ENCODE data around the gene REG4.
"Not testable (repeated sequence)": the region's sequence is repeated elsewhere in the genome, so short reads cannot be mapped to it uniquely, and the experiment has no call there.

The REG4 gene

DNA sequence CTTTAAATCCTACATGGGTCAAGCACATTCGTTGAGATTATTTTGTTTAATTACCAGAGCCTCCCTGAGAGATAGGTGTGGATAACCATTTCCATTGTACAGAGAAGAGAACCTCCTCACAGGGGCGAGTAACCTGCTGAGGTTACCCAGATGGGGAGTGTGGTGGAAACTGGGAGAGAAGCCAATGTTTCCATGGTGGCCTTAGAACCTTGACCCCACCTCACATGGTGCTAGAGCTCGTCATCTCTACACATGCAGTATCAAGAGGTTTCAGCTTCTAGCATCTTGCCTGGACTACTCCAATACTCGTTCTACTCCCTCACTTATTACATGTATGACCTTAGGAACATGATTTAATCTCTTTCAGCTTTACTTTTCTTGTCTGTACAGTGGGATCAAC, 4.8 kb downstream of the REG4 start:
- DNase-seq (ENCODE audit: low read depth): no peak

DNA sequence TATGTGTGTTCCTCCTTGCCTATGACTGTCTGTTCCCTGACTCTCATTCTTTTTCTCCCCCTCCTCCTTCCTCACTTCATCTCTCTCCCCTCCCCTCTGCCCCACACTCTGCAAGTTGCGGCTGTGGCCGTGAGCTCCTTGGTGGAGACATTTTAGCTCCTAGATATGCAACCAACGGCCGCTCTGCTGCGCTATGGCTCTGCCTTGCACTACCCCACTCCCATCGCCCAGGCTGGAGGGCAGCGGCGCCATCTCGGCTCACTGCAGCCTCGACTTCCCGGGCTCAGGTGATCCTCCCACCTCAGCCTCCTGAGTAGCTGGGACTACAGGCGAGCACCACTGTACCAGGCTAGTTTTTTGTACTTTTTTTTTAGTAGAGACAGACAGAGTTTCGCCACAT, 5.5 kb downstream of the REG4 start:
- no peak for DNase-seq (ENCODE audit: low read depth)

DNA sequence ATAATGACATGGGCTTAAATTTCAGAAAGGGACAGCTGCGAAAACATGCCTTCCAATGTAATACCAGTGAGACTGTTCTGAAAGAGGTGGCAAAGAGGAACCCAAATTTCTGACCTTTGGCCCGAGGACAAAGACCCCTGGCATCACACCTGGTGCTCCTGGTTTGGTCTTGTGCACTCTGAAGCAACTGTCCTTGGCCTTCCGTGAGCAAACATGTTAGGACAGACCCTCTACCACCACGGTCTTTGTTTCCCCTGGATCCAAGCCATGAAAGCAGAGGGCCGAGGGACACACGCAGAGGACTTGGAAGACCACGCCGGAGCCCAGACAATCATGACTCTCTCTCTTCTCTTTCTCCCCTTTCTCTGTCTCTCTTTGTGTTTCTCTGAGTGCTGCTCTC, 6.0 kb downstream of the REG4 start:
- DNase-seq (ENCODE audit: low read depth): no peak

DNA sequence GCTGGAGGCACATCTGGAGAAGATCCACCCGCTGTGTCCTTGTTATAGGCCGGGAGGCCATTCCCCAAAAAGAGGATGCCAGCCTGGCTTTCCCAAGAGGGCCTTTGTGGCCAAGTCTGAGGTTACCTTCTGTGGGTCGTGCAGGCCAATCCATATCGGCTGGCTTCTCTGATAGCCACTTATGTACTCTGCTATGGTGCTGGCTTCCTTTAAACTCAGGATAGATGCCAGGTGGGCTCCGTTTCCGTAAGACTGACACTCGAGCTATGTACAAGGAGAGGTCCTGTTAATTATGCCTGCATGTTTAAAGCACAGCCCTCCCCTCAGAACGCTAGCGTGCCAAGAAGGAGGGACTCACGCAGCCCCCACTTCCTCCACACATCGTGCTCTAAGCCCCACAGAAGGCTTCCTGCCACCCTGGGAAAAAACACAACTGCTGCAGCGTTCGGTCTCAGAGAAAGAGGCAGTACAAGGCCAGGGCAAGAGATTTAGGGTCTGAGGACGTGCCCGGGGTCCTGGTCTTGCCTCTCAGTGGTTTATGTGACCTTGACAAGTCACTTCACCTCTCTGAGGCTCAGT, 11.6 kb downstream of the REG4 start:
- DNase-seq (ENCODE audit: low read depth): no peak

DNA sequence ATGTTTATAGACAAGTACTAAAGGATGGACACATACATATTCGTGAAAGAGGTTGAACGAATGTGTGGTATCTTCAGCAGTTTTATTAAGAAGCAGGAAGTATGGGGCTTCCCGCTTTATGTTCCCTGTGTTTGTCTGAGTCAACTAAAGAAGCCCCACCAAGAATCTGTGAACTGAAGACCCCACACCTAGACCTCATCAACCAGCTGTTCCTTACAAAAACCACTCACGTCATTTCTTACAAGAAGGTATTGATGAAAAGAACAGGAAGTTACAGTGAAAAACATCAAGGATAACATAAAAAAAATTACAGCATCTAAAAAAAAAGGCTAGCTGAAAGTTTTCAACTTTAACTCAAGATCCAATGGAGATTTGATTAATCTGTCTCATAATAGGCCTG, 12.3 kb downstream of the REG4 start:
- DNase-seq (ENCODE audit: low read depth): no peak

DNA sequence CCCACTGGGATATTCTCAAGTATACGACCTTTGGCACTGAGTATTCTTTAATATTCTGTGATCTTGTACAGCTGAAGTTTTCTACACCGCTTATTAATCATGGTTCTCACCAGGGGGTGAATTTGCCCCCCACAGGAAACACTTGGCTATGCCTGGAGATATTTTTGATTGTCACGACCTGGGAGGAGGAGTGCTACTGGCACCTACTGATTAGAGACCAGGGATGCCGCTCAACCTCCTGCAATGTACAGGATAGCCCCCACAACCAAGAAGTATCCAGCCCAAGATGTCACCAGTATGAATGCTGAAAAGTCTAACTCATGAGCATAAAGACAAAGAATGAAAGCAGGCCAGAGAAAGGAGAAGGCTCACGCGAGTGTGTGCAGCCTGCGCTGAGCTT, 13.7 kb downstream of the REG4 start:
- DNase-seq (ENCODE audit: low read depth): no peak

DNA sequence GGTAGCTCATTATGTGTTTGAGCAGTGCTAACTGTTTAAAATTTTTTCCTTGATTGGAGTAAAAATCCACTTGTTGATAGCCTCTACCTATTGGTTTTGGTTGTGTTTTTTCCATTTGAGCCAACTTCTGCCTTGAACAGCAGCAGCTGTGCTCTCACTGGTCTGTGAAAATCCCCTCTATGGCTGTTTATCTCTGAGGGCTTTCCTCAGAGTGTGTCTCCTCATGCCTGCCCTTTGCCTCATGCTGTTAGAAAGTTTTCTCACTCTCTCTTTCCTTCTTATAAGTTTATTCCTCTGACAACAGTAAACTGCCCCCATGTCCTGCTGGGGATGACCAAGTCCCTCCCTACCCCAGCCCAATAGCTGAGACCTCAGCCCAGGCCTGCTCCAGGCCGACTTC, 14.1 kb downstream of the REG4 start:
- no peak for DNase-seq (ENCODE audit: low read depth)

DNA sequence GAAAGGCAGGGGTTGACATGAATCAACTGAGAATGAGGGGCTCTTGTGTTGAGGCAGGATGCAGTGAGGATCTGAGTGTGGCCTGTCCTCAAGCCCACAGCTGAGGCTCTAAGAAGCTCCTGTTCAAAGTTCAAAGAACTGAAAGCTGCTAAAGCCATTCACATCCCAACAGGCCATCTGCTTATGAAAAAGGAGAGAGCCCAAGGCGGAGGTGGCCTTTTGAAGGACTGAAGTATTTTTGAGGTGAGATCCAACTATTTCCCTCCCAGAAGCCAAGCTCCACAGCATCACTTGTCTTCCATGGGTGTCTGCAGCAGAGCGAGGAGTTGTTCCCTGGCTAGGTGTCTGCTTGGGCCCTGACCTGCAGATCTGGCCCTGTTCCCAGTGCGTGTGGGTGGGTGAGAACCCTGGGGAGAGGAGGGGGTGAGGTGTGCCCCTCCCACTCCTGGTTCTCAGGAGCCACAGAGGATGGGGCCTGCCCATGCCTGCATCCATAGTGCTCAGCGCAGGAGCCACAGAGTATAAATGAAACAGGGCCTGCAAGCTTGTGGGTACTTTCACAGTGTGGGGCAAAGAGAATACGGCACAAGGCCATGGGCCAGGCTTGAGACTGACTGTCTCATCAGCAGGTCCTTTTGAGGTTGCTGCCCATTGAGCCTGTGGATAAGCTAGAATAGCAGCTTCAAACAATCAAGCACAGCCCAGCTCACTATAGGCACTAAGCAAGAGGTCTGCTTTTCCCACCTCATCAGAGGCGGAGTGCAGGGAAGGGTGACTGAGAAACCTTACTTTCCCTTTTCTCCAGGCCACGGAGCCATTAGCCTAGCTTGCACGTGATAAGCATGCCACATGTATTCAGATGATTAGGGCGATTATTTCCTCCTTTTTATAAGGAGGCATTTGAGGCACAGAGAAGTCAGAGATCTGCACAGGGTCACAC, 15.7 kb downstream of the REG4 start:
- DNase-seq (ENCODE audit: low read depth): no peak

DNA sequence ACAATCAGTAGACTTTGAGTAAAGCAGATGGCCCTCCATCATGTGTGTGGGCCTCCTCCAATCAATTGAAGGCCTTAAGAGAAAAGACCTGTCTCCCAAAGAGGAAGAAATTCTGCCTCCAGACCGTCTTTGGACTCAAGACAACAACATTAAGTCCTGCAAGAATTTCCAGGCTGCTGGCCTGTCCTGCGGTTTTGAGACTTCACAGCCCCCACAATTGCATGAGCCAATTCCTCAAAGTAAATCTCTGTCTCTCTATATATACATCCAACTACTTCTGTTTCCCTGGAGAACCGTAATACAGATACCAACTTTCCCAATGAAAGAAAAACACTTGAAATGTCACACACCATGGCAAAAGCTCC, 16.4 kb downstream of the REG4 start:
- peak; percentile 29 for DNase-seq (ENCODE audit: low read depth)

DNA sequence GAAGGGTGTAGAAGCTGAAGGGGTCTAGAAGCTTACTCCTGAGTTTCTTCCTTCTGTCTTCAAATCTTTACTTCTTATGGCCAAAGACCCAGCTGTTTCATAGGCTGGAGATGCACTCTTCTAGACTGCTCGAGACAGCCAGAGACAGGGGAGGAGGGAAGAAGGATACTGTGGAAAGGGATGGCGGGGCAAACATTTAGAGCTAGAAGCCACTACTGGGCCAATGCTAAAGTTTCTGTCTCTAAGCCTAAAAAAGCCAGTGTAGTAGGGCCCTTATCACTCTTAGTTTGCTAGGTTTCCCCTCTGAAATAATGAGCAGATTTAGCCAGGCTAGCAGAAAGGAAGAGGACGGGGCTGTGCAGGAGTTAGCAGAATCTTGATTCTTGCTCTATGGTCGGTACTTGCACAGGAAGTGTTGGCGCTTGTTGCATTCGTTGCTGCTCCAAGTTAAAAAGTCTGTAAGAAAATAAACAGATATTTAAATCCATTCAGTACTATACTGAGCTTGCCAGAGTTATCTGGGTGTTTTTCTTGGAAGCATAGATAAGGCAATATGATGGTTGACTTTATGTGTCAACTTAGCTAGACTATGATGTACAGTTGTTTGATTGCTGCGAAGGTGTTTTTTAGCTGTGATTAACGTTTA, 16.9 kb downstream of the REG4 start:
- DNase-seq (ENCODE audit: low read depth): no peak

DNA sequence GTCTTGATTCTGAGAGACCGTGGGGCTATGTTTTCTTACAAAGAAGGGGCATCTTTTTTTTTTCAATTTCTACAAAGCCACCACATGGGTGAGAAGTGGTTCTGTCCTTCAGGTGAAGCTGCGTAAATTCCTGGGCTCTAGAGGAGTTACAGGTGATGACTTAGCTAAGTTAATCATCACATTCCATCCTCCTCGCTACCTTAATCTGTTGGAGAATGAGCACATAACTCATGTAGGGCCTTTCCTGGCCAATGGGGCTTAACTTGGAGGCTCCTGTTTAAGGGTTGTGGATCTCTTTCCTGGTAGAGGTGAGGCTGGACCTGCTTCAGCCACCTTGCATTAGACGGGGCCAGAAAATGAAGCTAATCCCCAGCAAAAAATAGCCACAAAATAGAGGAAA, 19.9 kb downstream of the REG4 start:
- DNase-seq (ENCODE audit: low read depth): no peak

DNA sequence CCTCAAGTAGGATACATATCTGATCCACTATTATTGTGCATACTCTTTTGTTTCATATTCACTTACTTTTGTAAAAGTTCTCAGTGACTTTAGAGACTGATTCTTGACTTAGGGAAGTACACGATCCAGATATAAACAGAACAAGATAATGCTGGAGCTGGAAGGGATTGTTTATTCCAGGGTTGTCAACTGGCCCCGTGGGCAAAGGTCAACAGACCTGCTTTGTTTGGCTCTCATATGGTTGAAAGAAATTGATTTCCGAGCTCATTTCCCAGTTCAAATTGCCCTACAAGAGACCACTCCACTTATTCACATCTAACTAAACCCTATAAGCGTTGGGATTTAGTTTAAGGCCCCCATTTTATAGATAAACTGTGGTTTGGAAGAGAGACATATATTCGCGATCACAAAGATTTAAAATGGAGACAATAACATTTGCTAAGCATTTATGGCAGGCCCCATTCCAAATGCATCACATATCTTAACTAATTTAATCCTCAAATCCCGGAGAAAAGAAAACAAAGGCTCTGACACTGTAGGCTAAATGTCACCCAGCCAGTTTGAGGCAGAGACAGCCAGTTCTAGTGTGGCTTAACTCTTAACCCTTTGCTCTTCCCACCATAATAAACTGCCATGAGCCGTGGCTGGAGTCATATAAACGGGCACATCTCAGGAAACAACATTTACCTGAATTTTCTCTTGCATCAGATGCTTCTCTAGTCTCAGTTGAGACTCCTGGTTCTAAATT, 20.6 kb downstream of the REG4 start:
- DNase-seq (ENCODE audit: low read depth): no peak

DNA sequence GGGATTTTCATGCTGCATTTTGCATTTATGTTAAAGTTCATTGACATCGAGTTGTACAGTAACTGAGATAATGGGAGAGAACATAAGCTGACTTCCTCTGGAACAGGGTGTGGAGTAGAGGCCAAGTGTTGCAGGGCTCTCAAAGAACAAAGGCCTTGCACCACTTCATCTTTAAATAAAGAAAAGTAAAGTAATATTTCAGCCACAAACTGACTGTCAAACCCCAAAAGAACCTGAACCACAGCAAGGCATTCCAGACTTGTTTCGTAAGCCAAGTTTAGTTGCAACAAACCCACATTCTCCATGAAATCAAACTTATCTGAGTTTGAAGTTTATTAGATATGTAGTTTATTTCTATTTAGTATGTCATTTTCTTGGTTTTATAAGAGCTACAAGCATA, 23.5 kb downstream of the REG4 start:
- DNase-seq (ENCODE audit: low read depth): peak; percentile 44

DNA sequence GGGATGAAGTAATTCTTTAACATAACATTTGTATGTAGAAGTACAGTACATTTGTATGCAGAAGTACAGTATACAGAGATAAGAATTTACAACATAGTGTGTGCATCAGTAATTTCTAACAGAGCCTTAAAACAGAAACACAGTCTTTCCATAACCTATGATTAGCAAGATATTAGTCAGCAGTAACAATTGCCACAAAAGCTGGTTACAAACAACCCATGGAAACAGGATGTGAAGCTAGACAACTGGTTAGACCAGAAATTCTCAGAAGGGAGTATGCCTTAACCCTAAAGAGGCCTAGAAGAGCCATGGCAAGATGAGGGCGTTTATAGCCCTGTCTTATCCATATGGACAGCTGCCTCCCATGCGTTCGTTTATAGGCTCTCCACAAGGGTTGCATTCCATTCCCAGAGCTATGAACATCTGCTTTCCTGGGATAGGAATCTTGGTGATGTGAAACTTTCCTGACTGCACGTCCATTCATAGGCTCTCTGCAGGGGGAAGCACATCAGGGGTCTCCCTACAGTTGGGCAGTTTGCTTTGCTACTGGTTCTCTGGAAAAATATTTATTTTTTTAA, 24.7 kb downstream of the REG4 start:
- DNase-seq (ENCODE audit: low read depth): not testable (repeated sequence)

DNA sequence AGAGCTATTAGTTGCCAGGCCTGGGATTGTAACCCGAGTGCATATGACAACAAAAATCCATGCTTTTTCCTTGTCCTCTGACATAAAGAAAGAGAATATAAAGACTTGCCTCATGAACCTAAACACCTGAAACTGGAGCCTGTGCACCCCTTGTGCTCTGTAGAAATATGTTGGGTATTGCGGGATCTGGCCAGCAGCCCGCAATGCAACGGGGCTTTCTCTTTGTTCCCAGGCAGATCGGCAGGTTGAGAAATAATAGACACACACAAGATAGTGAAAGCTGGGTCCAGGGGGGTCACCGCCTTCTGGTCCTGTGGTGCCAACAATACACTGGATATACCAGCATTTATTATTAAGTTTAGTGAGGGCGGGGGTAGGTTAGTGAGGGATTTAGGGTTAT, 25.2 kb downstream of the REG4 start:
- DNase-seq (ENCODE audit: low read depth): not testable (repeated sequence)

DNA sequence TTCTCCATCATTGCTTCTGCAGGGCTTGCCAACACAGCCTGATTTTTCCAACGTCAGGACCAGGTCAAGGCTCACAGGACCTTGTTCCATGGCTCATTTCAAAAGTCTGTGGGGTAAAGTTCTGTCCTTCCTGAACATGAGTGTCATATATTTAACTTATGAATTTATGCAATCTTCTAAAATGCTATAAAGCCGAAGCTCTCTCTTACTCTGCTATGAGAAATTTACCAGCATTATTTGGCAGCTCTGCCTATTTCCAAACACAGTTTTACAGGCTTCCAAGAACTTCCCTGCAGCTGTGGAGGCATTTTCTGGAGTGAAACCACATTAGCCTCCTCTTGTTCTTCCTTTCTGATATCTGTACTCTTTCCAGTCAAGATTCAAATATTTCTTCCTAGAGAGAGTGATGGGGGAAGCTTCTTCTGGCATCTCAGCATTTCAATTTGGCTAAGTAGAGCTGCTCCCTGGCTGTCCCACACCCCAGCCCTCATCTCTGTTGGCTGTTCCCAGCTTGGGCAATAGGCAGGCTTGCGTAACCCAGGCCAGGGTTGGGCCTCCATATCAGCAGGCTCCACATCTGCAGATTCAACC, 27.0 kb downstream of the REG4 start:
- DNase-seq (ENCODE audit: low read depth): peak; percentile 43

DNA sequence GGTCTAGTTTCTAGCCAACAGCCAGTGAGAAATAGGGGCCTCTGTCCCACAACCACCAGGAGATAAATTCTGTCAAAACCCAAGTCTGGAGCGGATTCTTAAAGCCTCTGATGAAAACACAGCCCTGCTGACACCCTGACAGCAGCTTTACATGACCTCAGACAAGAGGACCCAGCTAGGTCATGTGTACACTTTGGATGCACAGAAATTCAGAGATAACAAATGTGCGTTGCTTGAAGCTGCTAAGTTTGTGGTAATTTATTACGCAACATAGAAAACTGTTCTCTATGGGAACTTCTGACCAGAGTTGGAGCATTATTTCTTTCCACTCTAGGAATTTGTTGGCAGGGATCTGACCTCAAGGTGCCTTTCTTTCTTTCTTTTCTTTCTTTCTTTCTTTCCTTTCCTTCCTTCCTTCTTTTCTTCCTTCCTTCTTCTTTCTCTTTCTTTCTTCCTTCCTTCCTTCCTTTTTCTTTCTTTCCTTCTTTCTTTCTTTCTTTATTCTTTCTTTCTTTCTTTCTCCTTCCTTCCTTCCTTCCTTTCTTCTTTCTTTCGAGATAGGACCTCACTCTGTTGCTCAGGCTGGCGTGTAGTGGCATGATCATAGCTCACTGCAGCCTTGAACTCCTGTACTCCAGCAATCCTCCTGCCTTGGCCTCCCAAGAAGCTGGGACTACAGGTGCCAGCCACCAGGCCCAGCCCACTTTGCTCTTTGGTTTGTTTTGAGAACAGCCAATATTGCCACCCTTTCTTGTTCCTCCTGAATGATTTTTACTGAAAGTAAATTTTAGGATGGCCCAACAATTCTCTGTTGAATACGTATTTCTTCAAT, 27.7 kb downstream of the REG4 start:
- DNase-seq (ENCODE audit: low read depth): peak; percentile 77

DNA sequence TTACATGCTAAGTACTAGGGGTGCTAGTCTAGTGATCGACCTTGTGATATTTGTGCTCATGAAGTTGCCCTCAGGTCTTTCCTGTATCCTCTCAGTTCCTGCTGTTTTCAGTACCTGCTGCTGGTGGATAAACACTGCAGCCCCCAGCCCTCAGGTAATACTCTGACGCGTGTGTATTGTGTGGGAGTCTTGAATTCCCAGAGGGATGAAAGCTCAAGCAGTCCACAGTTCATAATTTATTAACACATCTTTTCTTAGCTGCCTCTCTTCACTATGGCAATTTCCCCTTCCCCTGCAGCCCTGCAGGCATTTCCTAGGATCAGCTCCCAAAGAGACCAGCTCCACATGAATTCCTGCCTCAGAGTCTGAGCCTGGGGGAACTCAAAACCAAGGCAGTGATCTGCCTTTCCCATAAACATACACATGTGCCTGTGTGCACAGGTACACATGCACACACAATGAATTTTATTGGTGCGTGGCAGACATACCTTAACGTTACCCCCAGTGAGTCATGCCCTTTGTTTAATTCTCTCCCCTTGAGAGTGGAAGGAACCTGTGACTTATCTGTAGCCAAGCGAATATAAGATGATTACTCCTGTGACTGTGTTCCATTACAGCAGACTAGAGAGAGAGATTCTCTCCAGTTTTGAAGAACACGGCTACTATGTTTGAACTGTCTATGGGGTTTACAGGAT, 28.5 kb downstream of the REG4 start:
- DNase-seq (ENCODE audit: low read depth): no peak

DNA sequence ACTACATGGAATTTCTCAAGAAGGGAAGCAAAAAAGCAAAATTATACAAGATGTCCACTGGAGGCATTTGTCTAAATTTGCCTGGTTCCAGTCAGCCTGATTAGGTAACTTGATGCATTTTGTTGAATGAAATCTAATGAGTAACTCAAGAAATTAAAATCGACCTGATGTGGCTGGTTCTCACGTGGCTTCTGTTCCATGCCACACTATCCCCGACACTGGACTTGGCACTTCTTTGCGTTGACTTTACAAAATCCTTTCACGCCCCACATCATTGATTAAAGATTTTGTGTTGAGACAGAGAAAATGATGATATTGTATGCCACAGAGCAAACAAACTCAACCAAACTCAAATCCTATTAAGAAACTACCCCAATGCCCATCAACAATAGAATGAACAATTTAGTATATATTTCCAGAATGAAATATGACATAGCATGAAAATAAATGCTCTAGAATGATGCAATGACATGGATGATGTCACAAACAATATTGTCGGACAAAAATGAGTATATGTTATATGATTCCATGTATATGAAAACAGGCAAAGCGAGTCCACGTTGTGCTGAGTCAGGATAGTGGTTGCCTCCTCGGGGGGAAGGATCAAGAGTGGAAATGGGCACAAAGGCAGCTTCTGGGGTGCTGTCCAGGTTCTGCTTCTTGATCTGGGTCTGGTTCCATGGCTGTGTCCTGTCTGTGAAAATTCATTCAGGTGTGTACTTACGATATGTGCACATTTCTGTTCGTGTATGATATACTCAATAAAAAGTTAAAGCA, 29.6 kb downstream of the REG4 start:
- DNase-seq (ENCODE audit: low read depth): no peak
